Activated CD4-positive, alpha-beta memory T cell treated with anti-CD3 and anti-CD28 coated beads for 36 hours (primary cell): Measurements from ENCODE around the gene SGMS1. TPM values are rescaled to one million over a fixed set of nuclear protein-coding genes. Genes with fewer than 3 reads are reported as not detected.

Experiments used
- CTCF ChIA-PET: fragments of 350-600 bp; sonication (Branson Sonifier 250); formaldehyde crosslinking; loops from one replicate; lab custom pipeline; 2021; ENCODE audit warnings: antibody characterized with exemption, inconsistent platforms; lab: Charles Lee
- POLR2A ChIA-PET: fragments of 350-600 bp; sonication (Branson Sonifier 250); formaldehyde crosslinking; loops from one replicate; lab custom pipeline; 2021; ENCODE audit warnings: antibody characterized with exemption; lab: Charles Lee
- DNase-seq: peaks from one replicate; pipeline ENCODE4 v3.0.0-alpha.2; 2020
- H3K27ac Mint-ChIP-seq: one replicate; pipeline ENCODE4 v1.8.0; 2021; ENCODE audit warnings: mixed read lengths
- H3K27me3 Mint-ChIP-seq: one replicate; pipeline ENCODE4 v1.8.0; 2021; ENCODE audit warnings: mixed read lengths
- H3K36me3 Mint-ChIP-seq: one replicate; pipeline ENCODE4 v1.8.0; 2021; ENCODE audit warnings: mixed read lengths
- H3K4me1 Mint-ChIP-seq: one replicate; pipeline ENCODE4 v1.8.0; 2021; ENCODE audit warnings: low read depth, mixed read lengths
- H3K4me3 Mint-ChIP-seq: one replicate; pipeline ENCODE4 v1.8.0; 2021; ENCODE audit warnings: mild to moderate bottlenecking, mixed read lengths
- H3K9me3 Mint-ChIP-seq: one replicate; pipeline ENCODE4 v1.8.0; 2021; ENCODE audit warnings: mixed read lengths
- intact Hi-C: fragments of 100-400 bp; cut with micrococcal nuclease; formaldehyde crosslinking; loops from one replicate; pipeline ENCODE4 v1.15.1; 2023
- total RNA-seq, 2 experiments: library from RNA; stranded (reverse); gene quantifications; one replicate each; pipeline ENCODE4 v1.2.3, GENCODE V29; 2021

The SGMS1 gene
- total RNA-seq, 2 experiments from 2014 or later, result 6.8 to 7.2 TPM

GRCh38 chr10:50561816-50562215, 61.9 kb downstream of the SGMS1 start:
- Mint-ChIP-seq H3K9me3 (no peaks in the 10 kb centered on the region), H3K27me3 (no peaks in the 10 kb centered on the region), H3K4me1 (peaks cover 8% of the 10 kb centered on the region), H3K4me3 (no peak overlapping the region), H3K36me3 (no peaks in the 10 kb centered on the region), H3K27ac (no peak overlapping the region)
- CTCF ChIA-PET, result interaction anchor here (0.9 to 1.1 kb wide), 2 partner anchors 9 to 17 kb away, joined by 4 to 7 read pairs; no protein-coding TSS in a partner anchor
- intact Hi-C loops, result loop anchor here (1.0 to 5.0 kb wide), 3 partner anchors 60 to 330 kb away; partner anchors contain the start of gene SGMS1
- POLR2A ChIA-PET, result no interaction called here
- no peak for DNase-seq

GRCh38 chr10:50561266-50561665, 62.5 kb downstream of the SGMS1 start:
- Mint-ChIP-seq H3K27ac (no peak overlapping the region), H3K36me3 (no peaks in the 10 kb centered on the region), H3K4me1 (peaks cover 8% of the 10 kb centered on the region), H3K27me3 (no peaks in the 10 kb centered on the region), H3K9me3 (no peaks in the 10 kb centered on the region), H3K4me3 (no peak overlapping the region)
- CTCF ChIA-PET, result interaction anchor here (0.7 to 1.1 kb wide), 3 partner anchors 8 to 222 kb away, joined by 3 to 7 read pairs (median 4); no protein-coding TSS in a partner anchor
- POLR2A ChIA-PET, result no interaction called here
- intact Hi-C loops, result loop anchor here (1.0 to 5.0 kb wide), 3 partner anchors 61 to 331 kb away; partner anchors contain the start of gene SGMS1
- no peak for DNase-seq

GRCh38 chr10:50560370-50560769, 63.4 kb downstream of the SGMS1 start:
- Mint-ChIP-seq H3K27me3 (no peaks in the 10 kb centered on the region), H3K4me1 (peaks cover 5% of the 10 kb centered on the region), H3K27ac (no peak overlapping the region), H3K4me3 (no peak overlapping the region), H3K9me3 (no peaks in the 10 kb centered on the region), H3K36me3 (no peaks in the 10 kb centered on the region)
- CTCF ChIA-PET, result no interaction called here
- POLR2A ChIA-PET, result no interaction called here
- intact Hi-C loops, result loop anchor here (5.0 kb wide), 2 partner anchors 62 to 332 kb away; partner anchors contain the start of gene SGMS1
- no peak for DNase-seq

- intact Hi-C loops, result no loop called here
- no peak overlapping the region for H3K27ac Mint-ChIP-seq
- POLR2A ChIA-PET, result no interaction called here
- no peaks in the 10 kb centered on the region for H3K9me3 Mint-ChIP-seq
- H3K4me3 Mint-ChIP-seq, result no peak overlapping the region
- no peaks in the 10 kb centered on the region for H3K36me3 Mint-ChIP-seq
- CTCF ChIA-PET, result no interaction called here
- peaks cover 7% of the 10 kb centered on the region for H3K4me1 Mint-ChIP-seq
- DNase-seq, result no peak
- no peaks in the 10 kb centered on the region for H3K27me3 Mint-ChIP-seq
Measured at GRCh38 chr10:50558371-50558770, 65.4 kb downstream of the SGMS1 start.

- POLR2A ChIA-PET, result no interaction called here
- H3K27ac Mint-ChIP-seq, result no peak overlapping the region
- no peaks in the 10 kb centered on the region for H3K27me3 Mint-ChIP-seq
- H3K9me3 Mint-ChIP-seq, result no peaks in the 10 kb centered on the region
- no peak overlapping the region for H3K4me3 Mint-ChIP-seq
- CTCF ChIA-PET, result interaction anchor here (0.7 to 0.9 kb wide), 2 partner anchors 96 to 165 kb away, joined by 3 to 4 read pairs; no protein-coding TSS in a partner anchor
- peaks cover 12% of the 10 kb centered on the region for H3K4me1 Mint-ChIP-seq
- intact Hi-C loops, result no loop called here
- DNase-seq, result no peak
- no peaks in the 10 kb centered on the region for H3K36me3 Mint-ChIP-seq
Measured at GRCh38 chr10:50557130-50557682, 66.5 kb downstream of the SGMS1 start.

GRCh38 chr10:50556237-50557120, 67.3 kb downstream of the SGMS1 start:
- no peak for DNase-seq
- Mint-ChIP-seq H3K9me3 (no peaks in the 10 kb centered on the region), H3K36me3 (no peaks in the 10 kb centered on the region), H3K27ac (no peak overlapping the region), H3K4me3 (no peak overlapping the region), H3K4me1 (peaks cover 12% of the 10 kb centered on the region), H3K27me3 (no peaks in the 10 kb centered on the region)
- ChIA-PET POLR2A (no interaction called here), CTCF (interaction anchor here (0.9 kb wide), 1 partner anchor 97 kb away, joined by 3 read pairs; no protein-coding TSS in a partner anchor)
- intact Hi-C loops, result no loop called here

- H3K27ac Mint-ChIP-seq, result no peak overlapping the region
- H3K9me3 Mint-ChIP-seq, result no peaks in the 10 kb centered on the region
- DNase-seq, result peak; percentile 34
- peaks cover 16% of the 10 kb centered on the region for H3K4me1 Mint-ChIP-seq
- ChIA-PET POLR2A (no interaction called here), CTCF (no interaction called here)
- no peak overlapping the region for H3K4me3 Mint-ChIP-seq
- H3K27me3 Mint-ChIP-seq, result no peaks in the 10 kb centered on the region
- no peaks in the 10 kb centered on the region for H3K36me3 Mint-ChIP-seq
- intact Hi-C loops, result no loop called here
Measured at GRCh38 chr10:50554995-50555568, 68.7 kb downstream of the SGMS1 start.

GRCh38 chr10:50554376-50554994, 69.3 kb downstream of the SGMS1 start:
- intact Hi-C loops, result no loop called here
- POLR2A ChIA-PET, result no interaction called here
- CTCF ChIA-PET, result interaction anchor here (0.6 to 1.6 kb wide), 3 partner anchors 9 to 67 kb away, joined by 3 to 4 read pairs (median 3); no protein-coding TSS in a partner anchor
- Mint-ChIP-seq H3K9me3 (no peaks in the 10 kb centered on the region), H3K36me3 (peaks cover 2% of the 10 kb centered on the region), H3K4me3 (no peak overlapping the region), H3K27ac (no peak overlapping the region), H3K27me3 (no peaks in the 10 kb centered on the region), H3K4me1 (peaks cover 18% of the 10 kb centered on the region)
- DNase-seq, result no peak

GRCh38 chr10:50552771-50553535, 70.8 kb downstream of the SGMS1 start:
- DNase-seq, result peak; percentile 26

GRCh38 chr10:50552308-50552707, 71.4 kb downstream of the SGMS1 start:
- H3K36me3 Mint-ChIP-seq, result peaks cover 18% of the 10 kb centered on the region
- no peak for DNase-seq
- H3K4me3 Mint-ChIP-seq, result no peak overlapping the region
- ChIA-PET POLR2A (no interaction called here), CTCF (interaction anchor here (1.1 to 1.2 kb wide), 3 partner anchors 9 to 101 kb away, joined by 3 to 7 read pairs (median 4); no protein-coding TSS in a partner anchor)
- peaks cover 14% of the 10 kb centered on the region for H3K9me3 Mint-ChIP-seq
- H3K27ac Mint-ChIP-seq, result no peak overlapping the region
- peaks cover 31% of the 10 kb centered on the region for H3K4me1 Mint-ChIP-seq
- intact Hi-C loops, result no loop called here
- no peaks in the 10 kb centered on the region for H3K27me3 Mint-ChIP-seq

More at GRCh38 chr10:50552771-50553535, 70.8 kb downstream of the SGMS1 start:
- Mint-ChIP-seq H3K9me3 (peaks cover 8% of the 10 kb centered on the region), H3K36me3 (peaks cover 13% of the 10 kb centered on the region), H3K4me3 (no peak overlapping the region), H3K27me3 (no peaks in the 10 kb centered on the region), H3K4me1 (peaks cover 30% of the 10 kb centered on the region), H3K27ac (no peak overlapping the region)
- CTCF ChIA-PET, result interaction anchor here (0.6 to 1.6 kb wide), 10 partner anchors 8 to 91 kb away, joined by 3 to 7 read pairs (median 4); no protein-coding TSS in a partner anchor
- POLR2A ChIA-PET, result no interaction called here
- intact Hi-C loops, result no loop called here

GRCh38 chr10:50551894-50552293, 71.9 kb downstream of the SGMS1 start:
- Mint-ChIP-seq H3K27me3 (no peaks in the 10 kb centered on the region), H3K4me3 (no peak overlapping the region), H3K36me3 (peaks cover 18% of the 10 kb centered on the region), H3K9me3 (peaks cover 14% of the 10 kb centered on the region), H3K27ac (no peak overlapping the region), H3K4me1 (peaks cover 31% of the 10 kb centered on the region)
- ChIA-PET CTCF (interaction anchor here (1.1 kb wide), 1 partner anchor 102 kb away, joined by 3 read pairs; no protein-coding TSS in a partner anchor), POLR2A (no interaction called here)
- intact Hi-C loops, result no loop called here
- DNase-seq, result no peak
